HG03457 (cell line): ENCODE measurements around the gene RETREG2.
A peak's percentile ranks its signal among the peaks of the same experiment; 100 is the strongest.

Experiments
- ATAC-seq: cut with Tn5 transposase; IDR thresholded peaks from one replicate; pipeline ENCODE4 v1.9.1; 2021; ENCODE audit warnings: moderate number of reproducible peaks; ENCODE audit not compliant: unreplicated experiment

The RETREG2 gene, protein sequence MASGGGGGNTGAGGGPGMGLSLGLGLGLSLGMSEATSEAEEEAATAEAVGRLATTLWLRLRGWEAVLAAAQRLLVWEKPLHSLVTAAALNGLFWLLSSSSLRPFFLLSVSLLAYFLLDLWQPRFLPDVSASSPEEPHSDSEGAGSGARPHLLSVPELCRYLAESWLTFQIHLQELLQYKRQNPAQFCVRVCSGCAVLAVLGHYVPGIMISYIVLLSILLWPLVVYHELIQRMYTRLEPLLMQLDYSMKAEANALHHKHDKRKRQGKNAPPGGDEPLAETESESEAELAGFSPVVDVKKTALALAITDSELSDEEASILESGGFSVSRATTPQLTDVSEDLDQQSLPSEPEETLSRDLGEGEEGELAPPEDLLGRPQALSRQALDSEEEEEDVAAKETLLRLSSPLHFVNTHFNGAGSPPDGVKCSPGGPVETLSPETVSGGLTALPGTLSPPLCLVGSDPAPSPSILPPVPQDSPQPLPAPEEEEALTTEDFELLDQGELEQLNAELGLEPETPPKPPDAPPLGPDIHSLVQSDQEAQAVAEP

DNA sequence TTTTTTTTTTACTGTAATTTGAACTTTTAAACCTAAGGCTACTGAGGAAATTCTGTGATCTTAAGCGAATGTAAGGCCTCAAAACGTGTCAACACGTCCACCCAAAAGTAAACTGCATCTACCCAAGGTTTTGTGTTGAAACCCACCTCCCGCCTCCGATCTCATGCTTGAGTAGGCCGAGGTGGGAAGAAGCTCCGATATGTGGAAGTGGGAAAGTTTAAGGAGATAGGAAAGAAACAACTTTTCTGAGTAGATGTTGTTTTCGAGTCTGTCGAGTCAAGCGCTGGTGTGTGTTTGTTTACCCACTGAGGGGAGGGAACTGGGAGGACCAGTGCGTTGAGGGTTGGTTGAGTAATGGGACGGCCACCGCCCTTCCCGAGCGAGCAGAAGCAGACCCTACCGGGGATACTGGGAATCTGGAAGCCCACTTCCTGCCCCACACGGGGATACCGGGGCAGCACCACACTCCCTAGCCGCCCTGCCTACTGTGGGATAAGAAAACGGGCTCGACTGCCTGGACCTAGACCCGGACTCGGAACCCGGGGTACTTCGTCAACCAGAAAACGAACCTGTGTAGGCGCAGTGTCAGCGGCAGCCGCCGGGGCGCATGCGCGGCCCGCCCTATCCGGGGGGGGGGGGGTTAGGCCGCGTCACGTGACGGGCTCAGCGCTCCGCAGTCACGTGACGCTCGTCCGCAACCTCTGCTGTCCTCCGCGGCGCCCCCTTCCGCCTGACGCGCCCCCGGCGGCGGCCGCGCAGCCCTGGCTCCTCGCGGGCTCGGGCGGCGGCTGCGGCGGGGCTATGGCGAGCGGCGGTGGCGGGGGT lies at the start of gene RETREG2:
Gene RETREG2, plus strand, starts transcription at position 724 of the 825 bp plus-strand sequence. Its CDS starts 78 bp downstream, at position 802.
- ATAC-seq: no peak

DNA sequence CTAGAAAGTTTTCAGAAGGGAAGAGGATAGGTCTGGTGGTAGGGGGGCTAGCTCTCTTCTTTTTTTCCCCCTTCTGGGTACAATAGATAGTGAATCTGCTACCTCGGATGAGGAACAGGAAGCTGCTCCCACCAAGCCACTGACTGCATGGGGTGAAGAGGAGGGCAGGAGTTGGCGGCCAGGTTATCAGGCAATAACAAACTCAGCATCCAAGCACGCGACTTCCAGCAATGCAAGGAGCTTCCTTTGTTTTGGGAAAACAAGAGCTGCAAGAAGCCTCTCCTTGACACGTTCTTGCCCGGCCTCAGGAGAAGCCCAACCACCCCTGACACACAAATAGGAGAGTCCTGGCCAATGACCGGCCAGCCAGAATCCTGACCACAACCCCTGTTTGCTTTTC lies 49.7 kb upstream of the RETREG2 start:
- no peak for ATAC-seq

DNA sequence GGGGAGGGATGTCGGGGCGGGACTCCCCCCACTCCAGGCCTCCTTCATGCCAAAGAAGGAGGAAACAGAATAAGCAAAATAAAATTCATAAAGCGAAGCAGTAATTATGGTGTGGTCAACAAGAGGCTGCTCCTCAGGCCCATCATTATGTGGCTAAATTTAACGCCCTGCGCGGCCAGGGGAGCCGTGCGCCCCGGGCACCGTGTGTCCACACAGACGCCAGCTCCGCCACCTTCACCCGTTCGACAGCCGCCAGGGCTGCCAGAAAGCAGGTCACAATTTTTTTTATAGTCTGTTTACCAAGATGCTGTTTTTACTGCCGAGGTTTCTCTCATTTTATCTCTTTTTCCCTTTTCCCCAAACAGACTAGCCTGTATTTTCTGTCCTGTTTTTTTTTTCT lies 48.5 kb upstream of the RETREG2 start:
- ATAC-seq: no peak

DNA sequence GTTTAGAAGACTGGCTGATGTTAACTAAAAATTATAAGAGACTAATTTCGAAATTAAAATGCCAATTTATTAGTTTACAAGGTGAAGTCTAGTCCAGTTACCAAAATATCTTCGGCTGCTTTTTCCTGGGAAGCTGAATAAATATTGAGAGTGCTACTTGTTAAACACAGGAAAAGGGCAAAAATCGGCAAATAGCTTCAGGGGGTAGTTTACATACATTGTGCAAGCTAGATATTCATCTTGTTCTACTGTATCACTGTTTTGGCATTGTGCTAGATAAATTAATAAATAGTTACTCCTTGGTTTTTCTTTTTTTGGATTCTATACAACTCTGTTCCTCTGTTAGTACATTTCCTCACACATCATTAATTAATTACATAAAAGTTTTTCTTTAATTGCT lies 46.7 kb upstream of the RETREG2 start:
- no peak for ATAC-seq

DNA sequence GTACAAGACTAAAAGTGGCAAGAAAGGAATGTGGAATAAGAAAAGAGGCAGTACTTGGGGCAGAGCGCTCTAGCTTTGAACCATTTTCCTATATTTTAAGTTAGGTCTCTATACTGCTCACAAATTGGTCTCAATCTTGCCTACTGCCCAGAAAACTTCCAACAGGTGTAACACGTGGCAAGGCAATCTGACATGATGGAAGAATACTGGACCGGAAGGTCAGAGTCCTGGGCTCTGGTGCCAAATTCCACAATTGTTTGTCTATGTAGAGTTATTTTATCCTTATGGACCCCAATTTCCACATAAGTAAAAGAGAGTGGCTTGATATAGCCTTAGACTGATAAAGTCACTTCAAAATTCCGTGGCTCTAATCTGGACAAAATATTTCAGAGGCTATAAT lies 46.3 kb upstream of the RETREG2 start:
- ATAC-seq: no peak

DNA sequence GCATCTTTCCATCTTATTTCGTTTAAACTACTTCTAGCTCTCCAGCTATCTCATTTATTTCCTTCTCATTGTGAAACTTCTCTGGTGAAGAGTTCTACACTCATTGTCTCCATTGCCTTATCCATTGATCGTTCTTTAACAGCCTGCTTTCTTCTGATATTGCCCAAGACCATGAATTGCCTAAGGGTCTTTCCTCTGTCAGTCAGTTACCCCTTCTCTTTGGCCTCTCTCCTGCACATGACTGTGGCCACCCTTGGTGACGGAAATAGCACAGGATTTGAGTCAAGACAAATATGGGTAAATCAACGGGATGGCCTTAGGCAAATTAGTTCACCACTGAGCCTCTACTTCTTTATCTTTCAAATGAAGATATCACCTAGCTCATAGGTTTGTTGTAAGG lies 44.1 kb upstream of the RETREG2 start:
- no peak for ATAC-seq

DNA sequence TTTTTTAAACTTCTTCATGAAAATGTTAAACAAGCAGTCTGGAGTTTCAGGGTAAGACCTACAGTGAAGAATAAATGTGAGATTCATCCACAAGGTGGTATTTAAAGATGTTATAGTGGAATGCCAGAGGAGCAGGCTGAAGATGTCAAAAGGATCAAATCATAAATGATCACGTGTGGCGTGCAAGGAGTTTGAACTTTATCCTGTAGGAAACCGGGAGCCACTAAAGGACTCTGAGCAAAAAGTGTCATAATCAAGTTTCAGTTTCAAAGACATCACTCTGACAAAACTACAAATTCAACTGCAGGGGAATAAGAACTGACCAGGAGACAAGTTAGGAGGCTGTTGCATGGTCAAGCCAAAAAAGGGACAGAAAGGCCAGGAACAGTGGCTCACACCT lies 37.4 kb upstream of the RETREG2 start:
- ATAC-seq: no peak

DNA sequence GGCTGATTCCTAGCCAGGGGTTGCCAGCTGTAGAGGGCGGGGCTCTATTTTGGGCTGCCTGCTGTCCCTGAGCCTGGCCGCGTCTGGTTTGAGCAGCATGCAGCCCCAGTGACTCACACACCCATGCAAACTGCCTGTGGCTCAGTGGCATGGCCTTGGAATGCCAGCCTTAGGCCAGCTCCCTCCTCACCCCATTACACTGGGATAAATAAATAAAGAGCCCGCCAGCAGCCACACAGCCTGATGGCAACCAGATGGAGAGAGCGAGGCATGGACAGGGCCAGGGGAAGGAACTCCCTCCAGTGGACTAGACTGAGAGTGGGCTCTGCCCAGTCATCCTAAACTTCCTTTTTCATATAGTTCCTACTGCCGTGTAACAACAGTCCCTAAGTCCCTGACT lies 35.7 kb upstream of the RETREG2 start:
- ATAC-seq: no peak

DNA sequence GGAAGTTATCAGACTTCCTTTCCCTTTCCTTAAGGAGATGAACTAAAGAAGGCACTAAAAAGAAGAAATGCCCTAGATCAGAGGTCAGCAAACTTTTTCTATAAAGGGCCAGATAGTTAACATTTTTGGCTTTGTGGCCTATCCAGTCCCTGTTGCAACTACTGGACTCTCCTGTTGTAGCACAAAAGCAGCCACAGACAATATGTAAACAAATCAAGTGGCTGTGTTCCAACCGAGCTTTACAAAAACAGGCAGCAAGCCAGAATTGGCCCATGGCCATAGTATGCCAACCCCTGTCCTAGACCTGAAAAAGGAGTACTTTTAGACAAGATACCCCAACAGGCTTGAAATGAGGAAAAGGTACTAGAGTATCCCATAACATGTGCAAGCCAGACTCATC lies 28.4 kb upstream of the RETREG2 start:
- no peak for ATAC-seq

DNA sequence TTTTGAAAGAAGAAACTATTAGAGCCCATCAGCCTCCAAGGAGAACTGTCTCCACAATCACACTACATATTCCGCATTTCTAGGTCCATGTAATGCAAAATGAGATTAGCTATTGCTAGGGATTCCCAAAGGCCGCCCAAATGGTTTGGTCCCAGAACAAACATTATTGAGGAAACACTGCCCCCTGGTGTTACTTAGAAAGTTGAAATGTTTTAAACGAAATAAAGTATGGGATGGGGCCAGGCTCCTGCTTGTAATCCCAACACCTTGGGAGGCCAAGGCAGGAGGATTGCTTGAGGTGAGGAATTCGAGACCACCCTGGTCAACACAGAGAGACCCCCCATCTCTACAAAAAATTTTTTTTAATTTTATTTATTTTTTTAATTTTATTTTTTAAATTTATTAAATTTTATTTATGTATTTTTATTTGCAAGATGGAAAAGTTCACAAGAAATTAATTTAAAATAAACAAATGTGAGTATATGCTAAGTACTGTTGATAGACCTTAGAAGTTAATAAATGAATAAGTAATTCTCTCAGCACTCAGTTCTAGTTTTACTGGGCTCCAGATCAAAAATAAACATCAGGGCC lies 22.9 kb upstream of the RETREG2 start:
- no peak for ATAC-seq

DNA sequence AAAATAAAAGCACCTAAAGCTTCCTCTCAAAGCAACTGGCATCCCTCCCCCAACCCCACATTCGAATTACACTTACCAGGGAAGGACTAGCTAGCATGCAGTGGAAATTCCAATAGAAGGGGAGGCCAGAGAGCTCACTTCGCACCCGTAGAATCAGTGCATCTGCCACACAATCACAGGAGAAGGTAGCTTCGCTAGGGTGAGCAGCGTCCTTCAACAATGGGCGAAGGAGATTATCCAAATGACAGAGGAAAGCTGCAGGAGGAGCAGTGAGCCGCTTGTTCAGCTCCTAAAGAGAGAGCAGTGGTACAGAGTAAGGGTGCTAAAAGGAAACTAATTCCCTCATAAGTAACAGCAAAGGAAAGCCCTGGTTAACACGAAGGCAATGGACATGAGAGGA lies 20.7 kb upstream of the RETREG2 start:
- ATAC-seq: no peak

DNA sequence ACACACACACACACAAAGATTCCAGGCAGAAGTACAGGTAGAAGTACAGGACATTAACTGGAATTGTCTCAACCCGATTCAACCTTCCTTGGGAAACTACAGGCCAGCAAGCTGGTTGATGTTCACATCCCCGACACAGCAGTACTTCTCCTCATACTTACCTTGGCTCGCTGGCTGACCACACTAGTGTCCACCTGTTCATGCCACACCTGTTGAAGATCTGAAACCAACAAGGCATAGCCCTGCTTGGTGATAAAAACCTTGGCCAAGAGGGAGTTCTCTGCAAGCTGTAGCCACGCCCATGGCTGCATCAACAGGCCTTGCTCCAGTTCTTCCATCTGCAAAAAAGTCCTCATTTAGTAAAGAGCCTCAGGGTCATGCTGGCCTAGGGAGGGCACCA lies 20.1 kb upstream of the RETREG2 start:
- no peak for ATAC-seq

DNA sequence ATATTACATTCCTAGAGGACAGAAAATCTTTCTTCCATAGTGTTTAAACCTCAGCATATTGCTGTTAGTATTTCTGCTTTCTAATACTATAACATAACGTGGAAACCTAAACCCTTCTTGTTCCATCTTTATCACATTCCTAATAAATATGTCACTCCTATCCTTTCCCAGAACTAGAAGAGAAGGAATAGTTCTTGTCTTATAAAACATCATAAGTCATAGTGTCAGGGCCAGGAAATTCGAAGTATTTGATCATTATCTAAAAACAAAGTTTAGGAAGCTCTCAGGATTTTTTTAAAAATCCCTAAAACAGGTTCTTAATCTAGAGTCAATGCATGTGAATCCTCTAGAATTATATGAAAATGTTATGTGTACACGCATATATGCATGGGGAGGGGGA lies 19.5 kb upstream of the RETREG2 start:
- no peak for ATAC-seq

DNA sequence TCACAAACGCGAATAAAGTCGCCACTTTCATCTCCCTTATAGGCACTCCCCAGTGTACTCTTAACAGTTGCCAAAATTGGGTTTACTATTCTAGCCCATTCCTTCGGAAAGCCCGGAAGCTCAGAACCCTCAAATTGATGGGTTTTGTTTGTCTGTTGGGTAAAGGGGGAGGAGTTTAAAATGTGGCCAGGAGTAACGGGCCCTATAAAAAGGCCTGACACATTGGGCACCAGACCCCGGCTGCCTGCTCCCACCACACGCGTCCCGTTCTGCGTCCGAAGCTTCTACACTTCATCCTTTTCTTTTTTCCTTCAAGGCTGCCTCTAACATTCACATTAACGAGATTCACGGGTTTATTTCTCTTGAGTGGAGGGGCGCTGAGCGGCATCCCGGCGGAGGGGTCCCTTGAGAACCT lies 18.3 kb upstream of the RETREG2 start:
- no peak for ATAC-seq

DNA sequence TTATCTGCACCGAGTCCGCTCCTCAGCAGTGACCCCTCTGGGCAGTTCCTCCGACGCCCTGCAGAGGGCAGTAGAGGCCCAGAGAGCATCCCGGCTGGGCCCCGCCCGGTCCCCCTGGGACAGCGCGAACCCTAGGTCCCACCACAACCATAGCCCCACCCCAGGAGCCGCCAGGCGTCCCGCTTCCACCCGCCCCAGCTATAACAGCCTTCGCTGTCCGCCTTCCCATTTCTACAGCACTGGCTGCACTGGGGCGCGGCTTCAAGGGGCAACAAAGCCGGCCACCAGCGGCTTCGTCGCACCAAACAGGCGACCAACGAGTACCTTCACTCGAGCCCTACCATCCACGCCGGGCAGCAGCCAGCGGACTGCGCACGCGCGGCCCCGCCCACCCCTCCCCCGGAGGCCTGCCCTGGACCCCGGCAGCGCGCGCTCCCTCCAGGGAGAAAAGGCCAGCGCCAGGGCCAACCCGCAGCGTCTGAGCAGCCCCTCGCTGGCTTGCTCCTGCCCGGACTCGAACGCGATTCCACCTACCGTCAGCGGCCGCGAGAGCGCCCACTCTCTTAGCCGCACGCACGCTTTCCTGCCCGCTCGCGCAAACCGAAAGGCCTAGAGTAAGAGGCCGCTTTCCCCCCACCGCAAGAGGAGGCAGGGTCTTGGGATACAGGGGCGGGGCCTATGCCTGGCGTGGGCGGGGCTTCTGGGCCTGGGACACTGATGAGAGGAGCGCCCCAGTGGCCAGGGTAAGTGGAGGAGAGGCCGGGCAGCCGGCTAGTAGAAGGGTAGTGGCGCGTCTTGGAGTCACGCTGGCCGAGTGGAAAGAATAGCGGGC lies 17.7 kb upstream of the RETREG2 start, which contains the start of gene NHEJ1:
Gene NHEJ1, minus strand, starts transcription at position 630 of the 832 bp plus-strand sequence. CDS start 2,453 bp downstream, outside the sequence.
- peak; percentile 69 for ATAC-seq

DNA sequence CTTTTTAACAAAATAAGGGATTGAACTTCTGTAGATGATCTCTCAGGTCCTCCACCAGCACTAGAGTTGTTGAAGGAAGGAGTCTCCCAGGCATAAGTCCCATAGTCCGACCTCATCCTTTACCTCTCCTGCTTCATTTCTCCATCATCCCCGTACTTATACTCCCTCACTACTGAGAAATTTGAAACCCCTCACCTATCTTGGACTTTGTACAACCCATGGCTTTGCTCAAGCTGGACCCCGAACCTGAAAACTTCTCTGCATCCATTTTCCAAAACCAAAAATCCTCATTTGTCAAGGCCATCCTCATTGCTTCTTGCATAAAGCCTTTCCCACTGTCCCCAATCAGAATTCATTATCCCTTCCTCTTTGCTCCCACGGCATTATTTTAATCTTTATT lies 17.0 kb upstream of the RETREG2 start:
- no peak for ATAC-seq

DNA sequence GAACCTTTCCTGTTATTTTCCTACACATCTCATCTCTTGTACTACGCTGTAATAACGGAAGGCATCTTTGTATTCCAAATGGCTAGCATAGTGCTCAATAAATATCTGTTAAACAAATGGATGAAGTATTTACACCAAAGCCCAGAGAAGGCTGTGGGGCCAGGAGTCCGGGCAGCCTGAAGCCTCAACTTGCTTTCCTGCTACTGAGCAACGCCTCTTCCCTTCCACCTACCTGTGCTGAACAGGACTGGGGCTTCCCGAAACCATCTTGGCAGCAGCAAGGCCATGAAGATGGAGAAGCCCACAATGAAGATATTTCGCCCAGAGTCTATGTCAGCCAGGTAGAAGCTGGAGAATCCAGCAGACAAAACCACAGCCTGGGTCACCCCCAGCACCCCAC lies 14.9 kb upstream of the RETREG2 start:
- ATAC-seq: no peak

DNA sequence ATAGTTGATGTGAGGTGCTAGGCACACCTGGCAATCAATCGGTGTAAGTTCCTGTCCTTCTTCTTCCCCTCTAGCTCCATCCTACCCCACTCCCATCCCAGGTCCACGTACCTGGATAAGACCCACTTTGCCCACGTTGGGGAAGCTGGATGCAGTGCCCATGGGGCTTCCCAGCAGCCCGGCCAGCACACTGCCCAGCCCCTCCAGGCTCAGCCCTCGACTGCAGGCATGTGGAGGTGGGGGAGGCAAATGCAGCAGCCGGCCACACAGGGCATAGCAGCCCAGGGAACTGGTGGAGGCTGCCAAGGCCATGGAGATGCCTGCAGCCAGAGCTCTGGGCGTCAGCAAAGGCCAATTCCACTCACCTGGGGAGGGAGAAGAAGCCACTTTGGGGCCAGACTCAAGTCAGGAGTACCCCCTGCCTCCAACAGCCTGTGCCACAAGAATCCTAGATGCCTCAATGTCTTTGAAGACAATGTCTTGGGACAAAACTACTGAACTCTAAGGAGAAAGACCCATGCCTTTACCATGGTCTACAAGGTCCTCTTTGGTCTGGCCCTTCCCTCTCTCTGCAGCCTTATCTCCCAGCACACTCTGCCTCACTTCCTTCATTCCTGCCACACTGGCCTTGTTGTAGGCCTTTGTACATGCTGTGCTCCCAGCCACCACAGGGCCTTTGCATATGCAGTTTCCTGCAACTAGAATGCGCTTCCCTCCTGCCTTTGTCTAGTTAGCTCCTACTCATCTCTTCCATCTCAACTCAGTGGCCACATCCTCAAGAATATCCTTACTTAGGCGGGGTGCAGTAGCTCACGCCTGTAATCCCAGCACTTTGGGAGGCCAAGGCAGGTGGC lies 12.8 kb upstream of the RETREG2 start:
- ATAC-seq: no peak

DNA sequence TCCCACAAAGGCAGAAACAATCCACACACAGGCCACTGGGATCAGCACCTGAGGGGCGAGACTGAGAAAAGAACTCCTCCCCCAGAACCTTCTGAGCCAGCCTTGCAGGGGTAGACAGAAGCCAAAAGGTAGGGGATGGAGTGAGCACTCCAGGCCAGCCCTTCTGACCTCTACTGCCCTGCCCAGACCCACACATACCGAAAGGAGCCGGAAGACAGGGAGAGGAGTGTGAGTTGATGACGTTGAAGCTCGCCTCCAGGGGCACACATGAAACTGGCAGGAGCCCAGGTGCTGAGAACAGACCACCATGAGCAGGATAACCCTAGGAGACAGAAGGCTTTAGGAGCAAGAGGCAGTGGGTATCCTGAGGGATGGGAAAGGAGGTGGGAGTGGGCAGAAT lies 10.1 kb upstream of the RETREG2 start:
- no peak for ATAC-seq

DNA sequence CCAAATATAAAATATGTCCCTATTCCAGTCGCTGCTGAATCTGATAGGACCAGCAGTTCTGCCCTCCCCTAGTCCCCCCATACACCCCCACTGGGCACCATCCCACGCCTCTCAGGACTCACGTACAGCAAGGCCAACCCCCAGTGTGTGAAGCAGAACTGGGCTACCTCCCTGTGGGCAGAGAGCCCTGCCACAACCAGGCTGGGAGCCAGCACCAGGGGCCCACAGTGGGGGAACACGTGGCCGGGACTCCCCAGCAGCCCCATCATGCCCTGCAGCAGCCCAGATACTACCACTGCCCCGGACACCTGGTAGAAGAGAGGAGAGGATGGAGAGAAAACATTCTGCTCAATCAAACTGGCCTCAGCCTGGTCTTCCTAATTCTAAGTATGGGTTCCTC lies 9.5 kb upstream of the RETREG2 start:
- ATAC-seq: no peak
